ENCODE data around the gene QSOX1.

DNA sequence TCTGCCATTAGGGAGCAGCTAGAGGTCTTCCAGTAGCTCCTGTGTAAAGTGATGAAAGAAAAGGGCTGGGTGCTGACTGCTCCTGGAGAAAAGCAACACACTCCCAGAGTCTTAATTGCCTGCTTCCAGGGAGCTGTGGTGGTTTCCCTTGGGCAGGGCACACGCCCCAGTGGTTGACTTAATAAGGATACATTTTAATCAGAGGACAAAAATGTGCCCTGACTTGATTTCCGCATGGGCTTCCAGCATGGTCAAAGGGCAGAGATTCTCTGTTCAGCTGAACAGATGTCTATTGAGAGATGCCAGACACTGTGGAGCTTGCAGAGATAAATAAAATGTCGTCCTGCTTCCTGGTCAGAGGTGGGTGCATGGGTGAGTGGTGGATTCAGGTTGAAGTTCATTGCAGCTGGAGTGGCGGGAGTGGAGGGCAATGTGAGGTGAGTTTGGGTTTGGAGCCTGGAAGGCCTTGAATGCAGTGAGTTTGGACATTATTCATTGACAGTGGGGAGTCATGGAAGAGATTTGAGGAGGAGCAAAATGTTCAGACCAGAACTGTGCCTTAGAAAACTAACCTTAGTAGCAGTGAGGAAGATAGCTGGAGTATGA is 16.0 kb downstream of the QSOX1 start:
- no peak for TF ChIP-seq CTCF (IDR thresholded peaks at IDR 0.05; ENCODE audit: poor library complexity)
- no peak for TF ChIP-seq EZH2 (IDR thresholded peaks at IDR 0.05; ENCODE audit: borderline replicate concordance)
- no peak for TF ChIP-seq EZH2phosphoT487 (IDR thresholded peaks at IDR 0.05; ENCODE audit: low read depth, severe bottlenecking, unreplicated experiment)

Data from hepatocyte (in vitro differentiated cells).